ENCODE data around the gene STK39.

The STK39 gene

GRCh38 chr2:168290391-168290790 lies 43.0 kb upstream of the STK39 start:
- H3K27me3 ChIP-seq (ENCODE audit: insufficient read depth, low read depth), result no peaks in the 10 kb centered on the region
- no peak overlapping the region for H3K4me2 ChIP-seq
- H3K9ac ChIP-seq, result no peak overlapping the region
- H3K4me1 ChIP-seq (ENCODE audit: low read depth, poor library complexity, severe bottlenecking), result no peaks in the 10 kb centered on the region
- no peak overlapping the region for H3K27ac ChIP-seq
- H3K4me3 ChIP-seq (IDR thresholded peaks at IDR 0.05; ENCODE audit: insufficient read depth, low read depth, low read length), result no peak overlapping the region
- H3K36me3 ChIP-seq (ENCODE audit: insufficient read depth), result no peaks in the 10 kb centered on the region
- no peak for TF ChIP-seq CTCF (conservative IDR thresholded peaks at IDR 0.05; ENCODE audit: low read depth, low read length)
- H2AFZ ChIP-seq (ENCODE audit: low read depth), result no peak overlapping the region
- no peaks in the 10 kb centered on the region for H4K20me1 ChIP-seq (ENCODE audit: insufficient read depth)
- no peaks in the 10 kb centered on the region for H3K79me2 ChIP-seq (ENCODE audit: insufficient read depth, low read depth)

GRCh38 chr2:168289880-168290279 lies 42.5 kb upstream of the STK39 start:
- Histone ChIP-seq H3K79me2 (ENCODE audit: insufficient read depth, low read depth) (no peaks in the 10 kb centered on the region), H3K36me3 (ENCODE audit: insufficient read depth) (no peaks in the 10 kb centered on the region), H2AFZ (ENCODE audit: low read depth) (no peak overlapping the region), H3K9ac (no peak overlapping the region), H3K27me3 (ENCODE audit: insufficient read depth, low read depth) (no peaks in the 10 kb centered on the region), H3K4me3 (IDR thresholded peaks at IDR 0.05; ENCODE audit: insufficient read depth, low read depth, low read length) (no peak overlapping the region), H3K4me1 (ENCODE audit: low read depth, poor library complexity, severe bottlenecking) (no peaks in the 10 kb centered on the region), H3K27ac (no peak overlapping the region), H4K20me1 (ENCODE audit: insufficient read depth) (no peaks in the 10 kb centered on the region), H3K4me2 (no peak overlapping the region)
- TF ChIP-seq CTCF (conservative IDR thresholded peaks at IDR 0.05; ENCODE audit: low read depth, low read length), result no peak

- no peak overlapping the region for H3K4me3 ChIP-seq (IDR thresholded peaks at IDR 0.05; ENCODE audit: insufficient read depth, low read depth, low read length)
- H2AFZ ChIP-seq (ENCODE audit: low read depth), result no peak overlapping the region
- no peak overlapping the region for H3K4me2 ChIP-seq
- H3K27me3 ChIP-seq (ENCODE audit: insufficient read depth, low read depth), result no peaks in the 10 kb centered on the region
- no peaks in the 10 kb centered on the region for H3K4me1 ChIP-seq (ENCODE audit: low read depth, poor library complexity, severe bottlenecking)
- no peak for TF ChIP-seq CTCF (conservative IDR thresholded peaks at IDR 0.05; ENCODE audit: low read depth, low read length)
- no peaks in the 10 kb centered on the region for H3K36me3 ChIP-seq (ENCODE audit: insufficient read depth)
- no peak overlapping the region for H3K9ac ChIP-seq
- H3K79me2 ChIP-seq (ENCODE audit: insufficient read depth, low read depth), result no peaks in the 10 kb centered on the region
- no peaks in the 10 kb centered on the region for H4K20me1 ChIP-seq (ENCODE audit: insufficient read depth)
- no peak overlapping the region for H3K27ac ChIP-seq
Observed at GRCh38 chr2:168286535-168286934, 39.1 kb upstream of the STK39 start.

- no peaks in the 10 kb centered on the region for H3K27me3 ChIP-seq (ENCODE audit: insufficient read depth, low read depth)
- no peaks in the 10 kb centered on the region for H4K20me1 ChIP-seq (ENCODE audit: insufficient read depth)
- no peak overlapping the region for H3K27ac ChIP-seq
- no peaks in the 10 kb centered on the region for H3K36me3 ChIP-seq (ENCODE audit: insufficient read depth)
- TF ChIP-seq CTCF (conservative IDR thresholded peaks at IDR 0.05; ENCODE audit: low read depth, low read length), result no peak
- no peak overlapping the region for H3K9ac ChIP-seq
- H3K4me3 ChIP-seq (IDR thresholded peaks at IDR 0.05; ENCODE audit: insufficient read depth, low read depth, low read length), result no peak overlapping the region
- no peak overlapping the region for H3K4me2 ChIP-seq
- H3K4me1 ChIP-seq (ENCODE audit: low read depth, poor library complexity, severe bottlenecking), result no peaks in the 10 kb centered on the region
- no peaks in the 10 kb centered on the region for H3K79me2 ChIP-seq (ENCODE audit: insufficient read depth, low read depth)
- H2AFZ ChIP-seq (ENCODE audit: low read depth), result no peak overlapping the region
Observed at GRCh38 chr2:168278424-168278888, 31.1 kb upstream of the STK39 start.

Data from KMS-11 (cell line).